Measurements from ENCODE around the gene RAB10.

Gene RAB10

GRCh38 chr2:26049641-26050040 lies 15.8 kb downstream of the RAB10 start:
- WGBS (ENCODE audit: extremely low coverage, insufficient coverage, low lambda C conversion rate): no CpG with 5 or more reads among the region's 1 CpG
- Histone ChIP-seq H3K79me1 (ENCODE audit: low read length) (peaks cover 4% of the 10 kb centered on the region), H3K56ac (ENCODE audit: low read length) (no peak overlapping the region), H3K4ac (ENCODE audit: low read depth, low read length) (no peak overlapping the region), H3K4me2 (ENCODE audit: low read length) (no peak overlapping the region), H2BK5ac (ENCODE audit: low read length) (no peak overlapping the region), H3K79me2 (ENCODE audit: control insufficient read depth, insufficient read depth, low read length) (peaks cover 72% of the 10 kb centered on the region), H3K23ac (ENCODE audit: low read length) (no peak overlapping the region), H3K27me3 (ENCODE audit: insufficient read depth, low read length, poor library complexity) (no peaks in the 10 kb centered on the region), H3K18ac (ENCODE audit: low read length) (no peak overlapping the region), H3K4me3 (ENCODE audit: low read length) (no peak overlapping the region), H3K36me3 (ENCODE audit: control insufficient read depth, insufficient read depth, low read length) (no peaks in the 10 kb centered on the region), H3K27ac (ENCODE audit: low read depth, low read length) (no peak overlapping the region), H4K5ac (ENCODE audit: low read length) (no peak overlapping the region), H2BK120ac (ENCODE audit: low read depth, low read length) (no peak overlapping the region), H3K9ac (ENCODE audit: low read length) (no peak overlapping the region), H2BK15ac (replicated peaks; ENCODE audit: low read depth) (no peak overlapping the region), H3K4me1 (ENCODE audit: control insufficient read depth, low read depth, low read length) (no peaks in the 10 kb centered on the region), H2AK5ac (ENCODE audit: low read length) (no peak overlapping the region), H4K8ac (ENCODE audit: low read depth, low read length) (no peak overlapping the region)
- DNase-seq: no peak

DNA sequence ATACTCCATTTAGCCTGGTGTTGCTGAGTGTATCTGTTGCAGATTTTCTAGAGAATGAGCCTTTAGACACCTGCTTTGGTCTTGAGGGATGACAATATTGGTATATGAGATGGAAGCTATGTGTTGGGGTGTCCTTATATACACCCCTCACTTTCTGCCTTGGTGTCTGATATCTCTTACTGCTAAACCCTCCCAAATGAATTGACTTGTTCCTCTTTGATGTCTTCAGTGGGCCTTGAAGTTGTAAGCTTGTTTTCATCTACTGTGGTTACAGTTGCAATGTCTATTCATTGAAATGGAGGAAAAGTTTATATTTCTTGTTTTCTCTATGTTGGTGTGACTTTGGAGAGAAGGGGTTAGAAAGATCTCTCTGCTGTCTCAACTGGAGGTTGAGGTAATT lies 18.9 kb downstream of the RAB10 start:
- H3K23ac ChIP-seq (ENCODE audit: low read length): no peak overlapping the region
- no peak overlapping the region for H2AK5ac ChIP-seq (ENCODE audit: low read length)

GRCh38 chr2:26054598-26055348 lies 20.9 kb downstream of the RAB10 start:
- Histone ChIP-seq H3K79me2 (ENCODE audit: control insufficient read depth, insufficient read depth, low read length) (peaks cover 74% of the 10 kb centered on the region), H3K4me3 (ENCODE audit: low read length) (no peak overlapping the region), H3K4me2 (ENCODE audit: low read length) (no peak overlapping the region), H4K5ac (ENCODE audit: low read length) (no peak overlapping the region), H2BK120ac (ENCODE audit: low read depth, low read length) (no peak overlapping the region), H3K36me3 (ENCODE audit: control insufficient read depth, insufficient read depth, low read length) (no peaks in the 10 kb centered on the region), H2BK5ac (ENCODE audit: low read length) (no peak overlapping the region), H3K9ac (ENCODE audit: low read length) (no peak overlapping the region), H3K27me3 (ENCODE audit: insufficient read depth, low read length, poor library complexity) (no peaks in the 10 kb centered on the region), H3K4me1 (ENCODE audit: control insufficient read depth, low read depth, low read length) (no peaks in the 10 kb centered on the region), H4K8ac (ENCODE audit: low read depth, low read length) (no peak overlapping the region), H3K27ac (ENCODE audit: low read depth, low read length) (no peak overlapping the region), H3K4ac (ENCODE audit: low read depth, low read length) (no peak overlapping the region), H2AK5ac (ENCODE audit: low read length) (no peak overlapping the region), H3K79me1 (ENCODE audit: low read length) (peaks cover 14% of the 10 kb centered on the region), H2BK15ac (replicated peaks; ENCODE audit: low read depth) (no peak overlapping the region), H3K56ac (ENCODE audit: low read length) (no peak overlapping the region), H3K18ac (ENCODE audit: low read length) (no peak overlapping the region), H3K23ac (ENCODE audit: low read length) (no peak overlapping the region)
- WGBS (ENCODE audit: extremely low coverage, insufficient coverage, low lambda C conversion rate): no CpG with 5 or more reads among the region's 4 CpGs
- DNase-seq: no peak

More for the DNA sequence above, 18.9 kb downstream of the RAB10 start:
- DNase-seq: no peak
- H3K56ac ChIP-seq (ENCODE audit: low read length): no peak overlapping the region
- no peak overlapping the region for H3K9ac ChIP-seq (ENCODE audit: low read length)
- H3K4me1 ChIP-seq (ENCODE audit: control insufficient read depth, low read depth, low read length): no peaks in the 10 kb centered on the region
- H3K4ac ChIP-seq (ENCODE audit: low read depth, low read length): no peak overlapping the region
- no peak overlapping the region for H3K4me3 ChIP-seq (ENCODE audit: low read length)
- H2BK15ac ChIP-seq (replicated peaks; ENCODE audit: low read depth): no peak overlapping the region
- no peak overlapping the region for H3K4me2 ChIP-seq (ENCODE audit: low read length)
- H2BK120ac ChIP-seq (ENCODE audit: low read depth, low read length): no peak overlapping the region
- H3K27me3 ChIP-seq (ENCODE audit: insufficient read depth, low read length, poor library complexity): no peaks in the 10 kb centered on the region
- no peak overlapping the region for H4K5ac ChIP-seq (ENCODE audit: low read length)
- H2BK5ac ChIP-seq (ENCODE audit: low read length): no peak overlapping the region
- no peak overlapping the region for H3K27ac ChIP-seq (ENCODE audit: low read depth, low read length)
- no peak overlapping the region for H4K8ac ChIP-seq (ENCODE audit: low read depth, low read length)
- H3K79me2 ChIP-seq (ENCODE audit: control insufficient read depth, insufficient read depth, low read length): peaks cover 80% of the 10 kb centered on the region
- H3K79me1 ChIP-seq (ENCODE audit: low read length): peaks cover 11% of the 10 kb centered on the region
- no peak overlapping the region for H3K18ac ChIP-seq (ENCODE audit: low read length)
- H3K36me3 ChIP-seq (ENCODE audit: control insufficient read depth, insufficient read depth, low read length): no peaks in the 10 kb centered on the region

- H3K4me2 ChIP-seq (ENCODE audit: low read length): no peak overlapping the region
- peaks cover 61% of the 10 kb centered on the region for H3K79me2 ChIP-seq (ENCODE audit: control insufficient read depth, insufficient read depth, low read length)
- H4K8ac ChIP-seq (ENCODE audit: low read depth, low read length): no peak overlapping the region
- H3K4me1 ChIP-seq (ENCODE audit: control insufficient read depth, low read depth, low read length): no peaks in the 10 kb centered on the region
- no peak overlapping the region for H2BK5ac ChIP-seq (ENCODE audit: low read length)
- H3K9ac ChIP-seq (ENCODE audit: low read length): no peak overlapping the region
- H3K23ac ChIP-seq (ENCODE audit: low read length): no peak overlapping the region
- DNase-seq: no peak
- no peaks in the 10 kb centered on the region for H3K36me3 ChIP-seq (ENCODE audit: control insufficient read depth, insufficient read depth, low read length)
- H2AK5ac ChIP-seq (ENCODE audit: low read length): no peak overlapping the region
- peaks cover 12% of the 10 kb centered on the region for H3K79me1 ChIP-seq (ENCODE audit: low read length)
- no peak overlapping the region for H3K4me3 ChIP-seq (ENCODE audit: low read length)
- no CpG with 5 or more reads among the region's 4 CpGs for WGBS (ENCODE audit: extremely low coverage, insufficient coverage, low lambda C conversion rate)
- no peaks in the 10 kb centered on the region for H3K27me3 ChIP-seq (ENCODE audit: insufficient read depth, low read length, poor library complexity)
- H2BK120ac ChIP-seq (ENCODE audit: low read depth, low read length): no peak overlapping the region
- no peak overlapping the region for H3K56ac ChIP-seq (ENCODE audit: low read length)
- H3K18ac ChIP-seq (ENCODE audit: low read length): no peak overlapping the region
- no peak overlapping the region for H4K5ac ChIP-seq (ENCODE audit: low read length)
- H2BK15ac ChIP-seq (replicated peaks; ENCODE audit: low read depth): no peak overlapping the region
- no peak overlapping the region for H3K4ac ChIP-seq (ENCODE audit: low read depth, low read length)
- no peak overlapping the region for H3K27ac ChIP-seq (ENCODE audit: low read depth, low read length)
Measured at GRCh38 chr2:26058390-26058789, 24.5 kb downstream of the RAB10 start.

DNA sequence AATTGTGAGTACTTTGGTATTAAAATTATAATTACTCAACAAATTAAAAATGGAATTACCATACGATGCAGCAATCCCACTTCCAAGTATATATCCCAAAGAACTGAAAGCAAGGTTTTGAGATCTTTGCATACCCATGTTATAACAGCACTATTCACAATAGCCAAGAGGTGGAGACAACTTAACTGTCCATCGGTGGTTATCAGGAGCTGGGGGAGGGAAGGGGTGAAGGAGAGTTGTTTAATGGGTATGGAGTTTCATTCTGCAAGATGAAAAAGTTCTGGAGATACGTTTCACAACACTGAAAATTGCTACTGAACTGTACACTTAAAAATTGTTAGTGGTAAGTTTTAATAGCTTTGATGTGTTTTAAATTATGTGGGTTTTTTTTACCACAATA lies 25.7 kb downstream of the RAB10 start:
- no peak overlapping the region for H2BK5ac ChIP-seq (ENCODE audit: low read length)
- no peaks in the 10 kb centered on the region for H3K36me3 ChIP-seq (ENCODE audit: control insufficient read depth, insufficient read depth, low read length)
- no peaks in the 10 kb centered on the region for H3K4me1 ChIP-seq (ENCODE audit: control insufficient read depth, low read depth, low read length)
- H3K79me1 ChIP-seq (ENCODE audit: low read length): peaks cover 12% of the 10 kb centered on the region
- WGBS (ENCODE audit: extremely low coverage, insufficient coverage, low lambda C conversion rate): no CpG with 5 or more reads among the region's 3 CpGs
- H3K27ac ChIP-seq (ENCODE audit: low read depth, low read length): no peak overlapping the region
- no peak overlapping the region for H3K4ac ChIP-seq (ENCODE audit: low read depth, low read length)
- H3K9ac ChIP-seq (ENCODE audit: low read length): no peak overlapping the region
- H2BK120ac ChIP-seq (ENCODE audit: low read depth, low read length): no peak overlapping the region
- DNase-seq: no peak
- H3K4me3 ChIP-seq (ENCODE audit: low read length): no peak overlapping the region
- H4K5ac ChIP-seq (ENCODE audit: low read length): no peak overlapping the region
- no peak overlapping the region for H3K4me2 ChIP-seq (ENCODE audit: low read length)
- H4K8ac ChIP-seq (ENCODE audit: low read depth, low read length): no peak overlapping the region
- H2BK15ac ChIP-seq (replicated peaks; ENCODE audit: low read depth): no peak overlapping the region
- no peak overlapping the region for H3K56ac ChIP-seq (ENCODE audit: low read length)
- no peak overlapping the region for H2AK5ac ChIP-seq (ENCODE audit: low read length)
- no peak overlapping the region for H3K18ac ChIP-seq (ENCODE audit: low read length)
- H3K23ac ChIP-seq (ENCODE audit: low read length): no peak overlapping the region
- H3K79me2 ChIP-seq (ENCODE audit: control insufficient read depth, insufficient read depth, low read length): peaks cover 66% of the 10 kb centered on the region
- no peaks in the 10 kb centered on the region for H3K27me3 ChIP-seq (ENCODE audit: insufficient read depth, low read length, poor library complexity)

DNA sequence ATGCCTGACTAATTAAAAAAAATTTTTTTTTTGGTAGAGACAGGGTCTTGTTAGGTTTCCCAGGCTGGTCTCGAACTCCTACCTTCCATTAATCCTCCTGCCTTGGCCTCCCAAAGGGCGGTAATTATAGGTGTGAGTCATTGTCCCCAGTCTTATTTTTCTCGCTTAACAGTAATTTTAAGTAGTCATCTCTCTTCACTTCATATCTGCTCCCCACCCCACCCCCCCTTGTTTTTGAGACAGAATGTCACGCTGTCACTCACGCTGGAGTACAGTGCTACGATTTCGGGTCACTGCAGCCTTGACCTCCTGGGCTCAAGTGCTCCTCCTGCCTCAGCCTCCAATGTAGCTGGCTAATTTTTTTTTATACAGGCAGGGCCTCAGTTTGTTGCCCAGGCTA lies 27.7 kb downstream of the RAB10 start:
- DNase-seq: no peak
- H3K27me3 ChIP-seq (ENCODE audit: insufficient read depth, low read length, poor library complexity): no peaks in the 10 kb centered on the region
- no peak overlapping the region for H3K9ac ChIP-seq (ENCODE audit: low read length)
- H3K23ac ChIP-seq (ENCODE audit: low read length): no peak overlapping the region
- WGBS (ENCODE audit: extremely low coverage, insufficient coverage, low lambda C conversion rate): no CpG with 5 or more reads among the region's 7 CpGs
- no peak overlapping the region for H3K4me3 ChIP-seq (ENCODE audit: low read length)
- no peak overlapping the region for H3K56ac ChIP-seq (ENCODE audit: low read length)
- no peak overlapping the region for H3K4me2 ChIP-seq (ENCODE audit: low read length)
- no peak overlapping the region for H4K8ac ChIP-seq (ENCODE audit: low read depth, low read length)
- peaks cover 13% of the 10 kb centered on the region for H3K79me1 ChIP-seq (ENCODE audit: low read length)
- no peaks in the 10 kb centered on the region for H3K4me1 ChIP-seq (ENCODE audit: control insufficient read depth, low read depth, low read length)
- no peak overlapping the region for H4K5ac ChIP-seq (ENCODE audit: low read length)
- H2BK5ac ChIP-seq (ENCODE audit: low read length): no peak overlapping the region
- no peak overlapping the region for H3K18ac ChIP-seq (ENCODE audit: low read length)
- no peak overlapping the region for H3K4ac ChIP-seq (ENCODE audit: low read depth, low read length)
- peaks cover 54% of the 10 kb centered on the region for H3K79me2 ChIP-seq (ENCODE audit: control insufficient read depth, insufficient read depth, low read length)
- H2BK120ac ChIP-seq (ENCODE audit: low read depth, low read length): no peak overlapping the region
- H3K27ac ChIP-seq (ENCODE audit: low read depth, low read length): no peak overlapping the region
- H3K36me3 ChIP-seq (ENCODE audit: control insufficient read depth, insufficient read depth, low read length): no peaks in the 10 kb centered on the region
- no peak overlapping the region for H2AK5ac ChIP-seq (ENCODE audit: low read length)
- no peak overlapping the region for H2BK15ac ChIP-seq (replicated peaks; ENCODE audit: low read depth)

Data from mesendoderm (in vitro differentiated cells).